Ishikawa (cell line): ENCODE data around the gene CXCR4.
A peak's percentile ranks its signal among the peaks of the same experiment; 100 is the strongest.

ENCODE experiments used
- CEBPB ChIP-seq: IDR thresholded peaks from 2 replicates; pipeline ENCODE4 v1.6.1; 2012
- CREB1 ChIP-seq: IDR thresholded peaks from 2 replicates; pipeline ENCODE4 v1.6.1; 2012; ENCODE audit warnings: low read depth
- EP300 ChIP-seq: IDR thresholded peaks from 2 replicates; pipeline ENCODE4 v1.6.1; 2012; ENCODE audit warnings: borderline replicate concordance
- MAX ChIP-seq: IDR thresholded peaks from 2 replicates; pipeline ENCODE4 v1.6.1; 2012
- RAD21 ChIP-seq: IDR thresholded peaks from 2 replicates; pipeline ENCODE4 v1.6.1; 2012; ENCODE audit warnings: low read depth
- REST ChIP-seq: IDR thresholded peaks from 2 replicates; pipeline ENCODE4 v1.6.1; 2012; ENCODE audit warnings: low read depth, mild to moderate bottlenecking
- TAF1 ChIP-seq: IDR thresholded peaks from 2 replicates; pipeline ENCODE4 v1.6.1; 2012; ENCODE audit warnings: low read depth, mild to moderate bottlenecking
- TCF12 ChIP-seq: IDR thresholded peaks from 2 replicates; pipeline ENCODE4 v1.6.1; 2012; ENCODE audit warnings: low read depth
- TEAD4 ChIP-seq: IDR thresholded peaks from 2 replicates; pipeline ENCODE4 v1.6.1; 2012
- USF1 ChIP-seq: IDR thresholded peaks from 2 replicates; pipeline ENCODE4 v1.6.1; 2012
- YY1 ChIP-seq: IDR thresholded peaks from 2 replicates; pipeline ENCODE4 v1.6.1; 2012; ENCODE audit warnings: low read depth
- ZBTB7A ChIP-seq: IDR thresholded peaks from 2 replicates; pipeline ENCODE4 v1.6.1; 2012; ENCODE audit warnings: low read depth

GRCh38 chr2:136117909-136118818 is at the start of gene CXCR4:
- TF ChIP-seq MAX (no peak), CEBPB (no peak), REST (no peak), EP300 (no peak), TAF1 (peak; percentile 64; the same call in 1 of the 2 replicates), CREB1 (no peak), TEAD4 (no peak), RAD21 (peak; percentile 4; the same call in 1 of the 2 replicates), TCF12 (no peak), USF1 (no peak), ZBTB7A (no peak), YY1 (no peak)
